ENCODE measurements around the gene PAX5. TPM values are rescaled to one million over a fixed set of nuclear protein-coding genes. Genes with fewer than 3 reads are reported as not detected.
"Not testable (repeated sequence)": the region's sequence is repeated elsewhere in the genome, so short reads cannot be mapped to it uniquely, and the experiment has no call there.

PAX5 gene
- 0.32 and 0.39 TPM in 2 replicates for total RNA-seq

GRCh38 chr9:37033682-37034304, at the start of gene PAX5:
Gene PAX5 (minus strand): TSS chr9:37034268. CDS start chr9:37034031, 237 bp downstream.
- Mint-ChIP-seq H3K4me3 (peak within 1 kb of the TSS; percentile 57), H3K9me3 (no peaks in the 10 kb centered on the region), H3K27ac (peak within 1 kb of the TSS; percentile 40), H3K4me1 (ENCODE audit: low read depth) (peaks cover 25% of the 10 kb centered on the region), H3K36me3 (ENCODE audit: low read depth) (peaks cover 7% of the 10 kb centered on the region), H3K27me3 (ENCODE audit: insufficient read depth) (peaks cover 85% of the 10 kb centered on the region)
- intact Hi-C loops (cut with micrococcal nuclease) = no loop called here
- DNase-seq (ENCODE audit: low spot score) = no peak

GRCh38 chr9:37083654-37084053, 49.6 kb upstream of the PAX5 start:
- intact Hi-C loops (cut with micrococcal nuclease) = loop anchor here (5.0 kb wide), 1 partner anchor 129 kb away; no protein-coding TSS in a partner anchor
- Mint-ChIP-seq H3K27ac (no peak overlapping the region), H3K4me3 (no peak overlapping the region), H3K36me3 (ENCODE audit: low read depth) (peaks cover 34% of the 10 kb centered on the region), H3K27me3 (ENCODE audit: insufficient read depth) (no peaks in the 10 kb centered on the region), H3K9me3 (peaks cover 6% of the 10 kb centered on the region), H3K4me1 (ENCODE audit: low read depth) (peaks cover 53% of the 10 kb centered on the region)
- no peak for DNase-seq (ENCODE audit: low spot score)

GRCh38 chr9:37082214-37082765, 48.2 kb upstream of the PAX5 start:
- Mint-ChIP-seq H3K27ac (no peak overlapping the region), H3K9me3 (peaks cover 7% of the 10 kb centered on the region), H3K4me1 (ENCODE audit: low read depth) (peaks cover 53% of the 10 kb centered on the region), H3K4me3 (no peak overlapping the region), H3K27me3 (ENCODE audit: insufficient read depth) (peaks cover 2% of the 10 kb centered on the region), H3K36me3 (ENCODE audit: low read depth) (peaks cover 25% of the 10 kb centered on the region)
- DNase-seq (ENCODE audit: low spot score) = no peak
- intact Hi-C loops (cut with micrococcal nuclease) = loop anchor here (5.0 kb wide), 1 partner anchor 130 kb away; no protein-coding TSS in a partner anchor

GRCh38 chr9:37081507-37081906, 47.4 kb upstream of the PAX5 start:
- DNase-seq (ENCODE audit: low spot score); H3K9me3 Mint-ChIP-seq; H3K27me3 Mint-ChIP-seq (ENCODE audit: insufficient read depth); H3K27ac Mint-ChIP-seq: not testable (repeated sequence)
- Mint-ChIP-seq H3K4me3 (peak overlapping the region; percentile 95), H3K36me3 (ENCODE audit: low read depth) (peaks cover 17% of the 10 kb centered on the region), H3K4me1 (ENCODE audit: low read depth) (peaks cover 53% of the 10 kb centered on the region)
- intact Hi-C loops (cut with micrococcal nuclease) = loop anchor here (2.0 to 5.0 kb wide), 2 partner anchors 131 to 209 kb away; no protein-coding TSS in a partner anchor

GRCh38 chr9:37080165-37080628, 46.1 kb upstream of the PAX5 start:
- H3K4me3 Mint-ChIP-seq = peak overlapping the region; percentile 95

GRCh38 chr9:37079370-37080164, 45.5 kb upstream of the PAX5 start:
- peaks cover 9% of the 10 kb centered on the region for H3K36me3 Mint-ChIP-seq (ENCODE audit: low read depth)
- peaks cover 2% of the 10 kb centered on the region for H3K27me3 Mint-ChIP-seq (ENCODE audit: insufficient read depth)
- peaks cover 44% of the 10 kb centered on the region for H3K4me1 Mint-ChIP-seq (ENCODE audit: low read depth)
- peak overlapping the region; percentile 95 for H3K4me3 Mint-ChIP-seq
- peak; percentile 92 for DNase-seq (ENCODE audit: low spot score)
- peak overlapping the region; percentile 97 for H3K27ac Mint-ChIP-seq
- peaks cover 7% of the 10 kb centered on the region for H3K9me3 Mint-ChIP-seq
- intact Hi-C loops (cut with micrococcal nuclease) = loop anchor here (1.0 to 10.0 kb wide), 8 partner anchors 41 to 989 kb away; partner anchors contain the start of genes MELK, SHB, ZBTB5 and ZCCHC7

More at GRCh38 chr9:37080165-37080628, 46.1 kb upstream of the PAX5 start:
- not testable (repeated sequence) for DNase-seq (ENCODE audit: low spot score); H3K9me3 Mint-ChIP-seq; H3K27me3 Mint-ChIP-seq (ENCODE audit: insufficient read depth)
- intact Hi-C loops (cut with micrococcal nuclease) = loop anchor here (2.0 to 5.0 kb wide), 2 partner anchors 132 to 211 kb away; no protein-coding TSS in a partner anchor
- Mint-ChIP-seq H3K36me3 (ENCODE audit: low read depth) (peaks cover 13% of the 10 kb centered on the region), H3K27ac (peak overlapping the region; percentile 97), H3K4me1 (ENCODE audit: low read depth) (peaks cover 50% of the 10 kb centered on the region)

- not testable (repeated sequence) for H3K27ac Mint-ChIP-seq; H3K27me3 Mint-ChIP-seq (ENCODE audit: insufficient read depth)
These were observed 40.7 kb upstream of the PAX5 start for GRCh38 chr9:37074790-37075189.

GRCh38 chr9:37066139-37066725, 32.2 kb upstream of the PAX5 start:
- intact Hi-C loops (cut with micrococcal nuclease) = no loop called here
- no peaks in the 10 kb centered on the region for H3K9me3 Mint-ChIP-seq
- H3K4me3 Mint-ChIP-seq = no peak overlapping the region
- no peak overlapping the region for H3K27ac Mint-ChIP-seq
- no peaks in the 10 kb centered on the region for H3K4me1 Mint-ChIP-seq (ENCODE audit: low read depth)
- H3K36me3 Mint-ChIP-seq (ENCODE audit: low read depth) = no peaks in the 10 kb centered on the region
- DNase-seq (ENCODE audit: low spot score) = no peak
- peaks cover 31% of the 10 kb centered on the region for H3K27me3 Mint-ChIP-seq (ENCODE audit: insufficient read depth)

More at GRCh38 chr9:37074790-37075189, 40.7 kb upstream of the PAX5 start:
- H3K4me1 Mint-ChIP-seq (ENCODE audit: low read depth); DNase-seq (ENCODE audit: low spot score); H3K36me3 Mint-ChIP-seq (ENCODE audit: low read depth); H3K4me3 Mint-ChIP-seq; H3K9me3 Mint-ChIP-seq: not testable (repeated sequence)
- intact Hi-C loops (cut with micrococcal nuclease) = loop anchor here (5.0 to 10.0 kb wide), 2 partner anchors 228 to 500 kb away; partner anchors contain the start of gene MELK

- Mint-ChIP-seq H3K4me1 (ENCODE audit: low read depth) (no peaks in the 10 kb centered on the region), H3K27ac (no peak overlapping the region), H3K9me3 (no peaks in the 10 kb centered on the region), H3K36me3 (ENCODE audit: low read depth) (no peaks in the 10 kb centered on the region), H3K27me3 (ENCODE audit: insufficient read depth) (peaks cover 40% of the 10 kb centered on the region), H3K4me3 (no peak overlapping the region)
- intact Hi-C loops (cut with micrococcal nuclease) = no loop called here
- no peak for DNase-seq (ENCODE audit: low spot score)
These were observed 28.3 kb upstream of the PAX5 start for GRCh38 chr9:37062336-37062735.

- Mint-ChIP-seq H3K36me3 (ENCODE audit: low read depth) (no peaks in the 10 kb centered on the region), H3K4me1 (ENCODE audit: low read depth) (no peaks in the 10 kb centered on the region), H3K9me3 (no peaks in the 10 kb centered on the region), H3K4me3 (no peak overlapping the region), H3K27me3 (ENCODE audit: insufficient read depth) (peaks cover 35% of the 10 kb centered on the region), H3K27ac (no peak overlapping the region)
- DNase-seq (ENCODE audit: low spot score) = no peak
- intact Hi-C loops (cut with micrococcal nuclease) = no loop called here
These were observed 27.7 kb upstream of the PAX5 start for GRCh38 chr9:37061768-37062167.

GRCh38 chr9:37060833-37061232, 26.8 kb upstream of the PAX5 start:
- Mint-ChIP-seq H3K9me3 (no peaks in the 10 kb centered on the region), H3K36me3 (ENCODE audit: low read depth) (no peaks in the 10 kb centered on the region), H3K27me3 (ENCODE audit: insufficient read depth) (peaks cover 34% of the 10 kb centered on the region), H3K27ac (no peak overlapping the region), H3K4me3 (no peak overlapping the region), H3K4me1 (ENCODE audit: low read depth) (no peaks in the 10 kb centered on the region)
- DNase-seq (ENCODE audit: low spot score) = no peak
- intact Hi-C loops (cut with micrococcal nuclease) = no loop called here

- peaks cover 54% of the 10 kb centered on the region for H3K27me3 Mint-ChIP-seq (ENCODE audit: insufficient read depth)
- no peaks in the 10 kb centered on the region for H3K4me1 Mint-ChIP-seq (ENCODE audit: low read depth)
- no peaks in the 10 kb centered on the region for H3K9me3 Mint-ChIP-seq
- intact Hi-C loops (cut with micrococcal nuclease) = no loop called here
- DNase-seq (ENCODE audit: low spot score) = no peak
- H3K36me3 Mint-ChIP-seq (ENCODE audit: low read depth) = no peaks in the 10 kb centered on the region
- no peak overlapping the region for H3K27ac Mint-ChIP-seq
- H3K4me3 Mint-ChIP-seq = no peak overlapping the region
These were observed 22.2 kb upstream of the PAX5 start for GRCh38 chr9:37056046-37056920.

Data from activated T-helper 1 cell treated with anti-CD3 and anti-CD28 coated beads, Interleukin-12 subunit alpha, Interleukin-12 subunit beta, Interleukin-2, Interleukin-4 antibody, amounts not matched to agents 30 ng/mL and 10 ng/mL and 1 ng/mL, durations not matched to agents 14 hours and 24 hours and 36 hours (primary cell).